GM21528 (cell line): Measurements from ENCODE around the gene CYB5D1.
"Not testable (repeated sequence)": the region's sequence is repeated elsewhere in the genome, so short reads cannot be mapped to it uniquely, and the experiment has no call there.

Experiments
- ATAC-seq: cut with Tn5 transposase; IDR thresholded peaks from one replicate; pipeline ENCODE4 v1.9.1; 2021; ENCODE audit warnings: mild to moderate bottlenecking, moderate library complexity; ENCODE audit not compliant: unreplicated experiment, low FRiP score

CYB5D1 gene, protein sequence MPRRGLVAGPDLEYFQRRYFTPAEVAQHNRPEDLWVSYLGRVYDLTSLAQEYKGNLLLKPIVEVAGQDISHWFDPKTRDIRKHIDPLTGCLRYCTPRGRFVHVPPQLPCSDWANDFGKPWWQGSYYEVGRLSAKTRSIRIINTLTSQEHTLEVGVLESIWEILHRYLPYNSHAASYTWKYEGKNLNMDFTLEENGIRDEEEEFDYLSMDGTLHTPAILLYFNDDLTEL

DNA sequence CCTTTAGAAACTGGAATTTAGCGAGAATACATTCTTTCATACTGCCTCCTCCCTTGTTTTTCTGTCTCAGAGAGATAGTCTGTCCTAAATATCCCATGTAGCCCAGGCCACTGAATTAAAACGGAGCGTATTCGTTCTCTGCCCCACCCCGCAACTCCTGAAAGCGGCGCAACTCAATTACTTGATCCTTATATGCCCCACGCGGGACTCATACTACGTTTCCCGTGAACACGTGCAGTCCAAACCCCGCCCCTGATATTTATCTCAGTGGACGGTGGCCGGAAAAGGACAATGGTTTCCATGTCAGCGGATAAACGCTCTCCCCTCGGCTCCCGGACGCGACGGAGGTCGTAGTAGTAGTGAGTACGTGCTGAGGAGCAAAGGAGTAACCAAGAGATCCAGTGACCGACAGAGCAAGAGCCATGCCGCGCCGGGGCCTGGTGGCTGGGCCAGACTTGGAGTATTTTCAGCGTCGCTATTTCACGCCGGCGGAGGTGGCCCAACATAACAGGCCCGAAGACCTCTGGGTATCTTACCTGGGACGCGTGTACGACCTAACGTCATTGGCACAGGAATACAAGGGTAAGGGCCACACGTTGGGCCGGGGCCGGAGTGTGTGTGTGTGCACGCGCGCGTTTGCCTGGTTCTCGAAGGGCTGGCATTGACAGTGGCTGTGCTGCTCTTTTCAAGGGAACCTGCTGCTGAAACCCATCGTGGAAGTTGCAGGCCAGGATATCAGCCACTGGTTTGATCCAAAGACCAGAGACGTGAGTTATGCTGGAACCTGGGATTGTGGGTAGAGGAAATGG, at the start of gene CYB5D1:
CYB5D1 (plus strand) TSS at position 291 of the 809 bp plus-strand sequence; CDS start at position 423, 132 bp downstream.
- peak; percentile 45 for ATAC-seq

DNA sequence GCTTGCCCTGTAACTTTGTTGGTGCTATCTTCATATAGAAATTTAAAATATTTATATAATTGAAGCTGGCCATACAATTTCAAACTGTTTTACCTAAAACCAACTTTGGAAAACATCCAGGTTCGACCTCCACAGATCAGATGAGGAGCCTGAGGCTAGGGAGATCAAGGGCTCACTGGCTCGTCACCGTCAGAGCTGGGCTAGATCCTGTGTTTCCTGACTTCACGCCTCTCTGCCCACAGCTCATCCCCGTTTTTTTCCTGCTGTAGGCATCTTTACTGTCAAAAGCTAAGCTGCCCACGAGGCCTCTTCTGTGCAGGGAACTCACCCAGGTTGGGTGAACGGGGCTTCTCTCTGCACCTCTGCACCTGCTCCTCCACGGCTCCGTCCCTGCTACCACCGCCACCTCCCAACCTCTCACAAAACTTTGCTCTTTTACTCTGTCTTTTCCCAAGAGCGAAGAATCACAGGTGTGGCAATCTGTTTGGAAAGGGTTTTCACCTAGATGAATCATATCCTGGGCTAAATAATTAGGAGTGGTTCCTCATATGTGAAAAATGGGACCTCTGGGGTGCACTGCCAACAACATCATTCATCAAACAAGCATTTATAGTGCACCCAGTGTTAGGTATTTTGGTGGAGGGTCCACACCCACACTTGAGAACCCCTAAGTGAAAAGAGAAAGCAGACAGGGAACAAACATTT, 48.6 kb upstream of the CYB5D1 start:
- ATAC-seq = no peak

DNA sequence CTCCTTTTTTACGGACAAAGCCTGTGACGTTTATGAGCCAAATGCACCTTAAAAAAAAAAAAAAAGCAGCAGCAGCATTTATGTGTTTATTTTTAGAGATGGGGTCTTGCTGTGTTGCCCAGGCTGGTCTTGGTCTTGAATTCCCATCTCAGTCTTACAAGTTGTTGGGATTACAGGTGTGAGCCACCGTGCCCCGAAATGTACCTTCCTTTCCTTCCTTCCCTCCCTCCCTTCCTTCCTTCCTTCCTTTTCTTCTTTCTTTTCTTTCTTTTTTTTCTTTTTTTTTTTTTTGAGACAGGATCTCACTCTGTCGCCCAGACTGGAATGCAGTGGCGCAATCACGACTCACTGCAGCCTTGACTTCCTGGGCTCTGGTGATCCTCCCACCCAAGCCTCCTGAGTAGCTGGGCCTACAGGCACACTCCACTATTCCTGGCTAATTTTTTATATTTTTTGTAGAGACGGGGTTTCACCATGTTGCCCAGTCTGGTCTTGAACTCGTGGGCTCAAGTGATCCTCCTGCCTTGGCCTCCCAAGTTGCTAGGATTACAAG, 47.9 kb upstream of the CYB5D1 start:
- not testable (repeated sequence) for ATAC-seq

DNA sequence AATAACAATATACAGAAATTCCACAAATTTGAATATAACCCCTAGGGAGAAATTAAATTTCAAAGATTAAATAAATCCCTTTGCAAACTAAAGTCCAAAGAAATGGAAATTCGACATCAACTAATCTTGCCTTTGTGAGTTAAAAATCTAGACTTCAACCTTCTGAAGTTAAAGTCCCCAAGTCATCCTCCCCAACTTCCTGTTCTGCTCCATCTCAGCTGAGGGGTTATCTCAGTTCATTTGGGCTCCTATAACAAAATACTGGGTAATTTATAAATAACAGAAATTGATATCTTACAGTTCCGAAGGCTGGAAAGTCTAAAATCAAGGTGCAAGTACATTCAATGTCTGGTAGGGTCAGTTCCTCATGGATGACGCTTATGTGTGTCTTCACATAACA, 46.6 kb upstream of the CYB5D1 start:
- ATAC-seq = no peak

DNA sequence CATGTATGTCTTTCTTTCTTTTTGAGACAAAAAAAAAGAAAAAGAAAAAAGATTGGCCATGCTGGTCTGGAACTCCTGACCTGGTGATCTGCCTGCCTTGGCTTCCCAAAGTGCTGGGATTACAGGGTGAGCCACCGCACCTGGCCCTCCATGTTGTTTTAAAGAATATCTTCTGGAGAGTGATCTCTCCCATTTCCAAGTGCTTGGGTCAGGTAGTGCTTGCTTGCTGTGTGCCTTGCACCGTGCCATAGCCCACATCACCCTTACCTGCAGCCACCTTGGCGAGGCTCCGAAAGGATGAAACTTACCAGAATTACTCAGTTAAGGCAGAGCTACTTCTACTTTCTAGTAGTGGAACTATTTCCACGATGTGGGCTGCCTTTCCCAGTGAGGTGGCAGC, 42.8 kb upstream of the CYB5D1 start:
- no peak for ATAC-seq

DNA sequence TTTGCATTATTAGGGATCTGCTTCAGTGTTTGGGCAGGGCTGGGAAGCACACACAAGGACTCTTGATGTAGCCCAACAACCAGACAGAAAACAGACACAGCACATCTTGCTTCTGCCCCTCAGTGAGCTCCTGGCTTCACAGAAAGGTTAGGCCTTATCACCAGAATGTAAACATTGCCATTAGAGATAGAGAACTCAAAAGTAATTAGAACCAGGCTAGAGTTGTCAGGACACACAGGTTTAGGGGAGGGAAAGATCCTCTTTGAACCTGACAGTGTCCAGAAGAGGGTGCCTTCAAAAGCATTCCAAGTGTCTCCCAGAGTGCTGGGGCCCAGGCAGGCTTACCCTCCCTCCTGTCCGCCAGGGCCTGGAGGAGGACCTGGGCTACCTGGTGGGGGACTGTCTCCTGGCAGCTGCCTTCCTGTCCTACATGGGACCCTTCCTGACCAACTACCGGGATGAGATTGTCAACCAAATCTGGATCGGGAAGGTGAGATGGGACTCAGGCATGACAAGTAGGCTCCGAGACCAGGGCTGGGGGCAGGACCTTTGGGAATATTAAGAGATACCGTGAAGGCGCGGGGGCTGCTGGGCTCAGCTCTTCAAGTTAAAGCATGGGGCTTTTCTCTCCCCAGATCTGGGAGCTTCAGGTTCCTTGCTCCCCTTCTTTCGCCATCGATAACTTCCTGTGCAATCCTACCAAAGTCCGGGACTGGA, 40.7 kb upstream of the CYB5D1 start:
- no peak for ATAC-seq

DNA sequence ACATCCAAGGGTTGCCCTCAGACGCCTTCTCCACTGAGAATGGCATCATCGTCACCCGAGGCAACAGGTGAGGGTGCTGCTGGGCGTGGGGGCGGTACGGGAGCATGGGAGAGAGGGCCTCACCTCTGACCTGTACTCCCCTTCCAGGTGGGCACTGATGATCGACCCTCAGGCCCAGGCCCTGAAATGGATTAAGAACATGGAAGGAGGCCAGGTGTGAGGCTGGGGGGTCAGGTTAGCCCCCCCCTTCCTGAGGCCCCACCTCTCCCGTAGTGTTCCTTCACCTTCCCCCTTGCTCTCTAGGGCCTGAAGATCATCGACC, 40.2 kb upstream of the CYB5D1 start:
- no peak for ATAC-seq

DNA sequence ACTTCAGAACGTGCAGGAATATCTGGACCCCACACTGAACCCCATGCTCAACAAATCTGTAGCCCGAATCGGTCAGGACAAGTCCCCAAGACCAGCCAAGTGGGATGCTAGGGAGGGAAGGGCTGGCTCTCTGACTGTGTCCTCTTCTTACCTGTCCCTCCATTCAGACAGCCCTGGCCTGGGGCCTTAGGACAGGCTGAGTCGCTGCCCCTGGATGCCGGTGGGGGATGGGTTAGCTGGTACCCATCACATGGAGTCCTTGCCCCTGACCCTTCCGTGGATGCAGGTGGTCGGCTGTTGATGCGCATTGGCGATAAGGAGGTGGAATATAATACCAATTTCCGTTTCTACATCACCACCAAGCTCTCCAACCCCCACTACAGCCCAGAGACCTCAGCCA, 39.8 kb upstream of the CYB5D1 start:
- ATAC-seq = no peak

DNA sequence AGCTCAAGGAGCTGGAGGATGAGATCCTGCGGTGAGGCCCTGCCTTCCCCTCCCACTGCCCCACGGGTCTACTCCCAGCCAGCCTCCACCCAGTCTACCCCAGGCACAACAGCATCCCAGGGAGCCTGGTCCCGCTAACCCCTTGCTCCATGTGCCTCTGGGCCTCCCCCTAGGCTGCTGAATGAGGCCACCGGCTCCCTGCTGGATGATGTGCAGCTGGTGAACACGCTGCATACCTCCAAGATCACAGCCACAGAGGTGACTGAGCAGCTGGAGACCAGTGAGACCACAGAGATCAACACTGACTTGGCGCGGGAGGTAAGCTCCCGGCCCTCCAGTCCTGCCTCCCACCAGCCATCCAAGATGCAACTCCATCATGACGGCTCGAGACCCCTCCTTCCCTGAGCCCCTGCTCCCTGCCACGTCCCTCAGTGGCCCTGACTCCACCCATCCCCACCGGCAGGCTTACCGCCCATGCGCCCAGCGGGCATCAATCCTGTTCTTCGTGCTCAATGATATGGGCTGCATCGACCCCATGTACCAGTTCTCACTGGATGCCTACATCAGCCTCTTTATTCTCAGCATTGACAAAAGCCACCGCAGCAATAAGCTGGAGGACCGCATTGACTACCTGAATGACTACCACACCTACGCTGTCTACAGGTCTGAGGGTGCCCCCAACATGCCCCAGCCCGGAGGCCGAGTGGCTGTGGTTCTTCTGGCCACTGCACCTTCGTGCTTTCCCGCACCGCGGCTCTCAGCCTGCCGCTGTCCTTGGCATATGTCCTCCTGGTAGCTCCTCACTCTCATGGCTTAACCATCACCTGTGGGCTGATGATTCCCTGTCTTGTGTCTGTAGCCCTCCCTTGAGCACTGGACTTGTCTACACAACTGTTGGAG, 38.8 kb upstream of the CYB5D1 start:
- ATAC-seq = no peak

DNA sequence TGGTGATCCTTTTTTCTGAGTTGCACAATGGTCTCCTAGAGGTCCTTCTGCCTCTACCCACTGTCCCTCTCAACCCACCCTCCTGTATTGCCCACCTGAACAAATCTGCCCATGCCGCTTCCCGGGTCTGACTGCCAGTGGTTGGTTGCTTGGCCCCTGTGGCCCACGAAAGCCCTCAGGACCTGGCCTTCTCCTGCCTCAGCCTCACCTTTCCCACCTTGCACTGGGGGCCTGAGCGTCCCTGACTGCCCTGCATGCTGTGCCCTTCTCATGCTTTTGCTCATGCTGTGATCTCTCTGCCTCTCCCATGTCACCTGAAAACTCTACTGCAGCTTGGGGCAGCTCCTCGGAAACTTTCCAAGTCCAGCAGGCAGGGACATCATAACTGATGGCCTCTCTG, 37.6 kb upstream of the CYB5D1 start:
- ATAC-seq = no peak

DNA sequence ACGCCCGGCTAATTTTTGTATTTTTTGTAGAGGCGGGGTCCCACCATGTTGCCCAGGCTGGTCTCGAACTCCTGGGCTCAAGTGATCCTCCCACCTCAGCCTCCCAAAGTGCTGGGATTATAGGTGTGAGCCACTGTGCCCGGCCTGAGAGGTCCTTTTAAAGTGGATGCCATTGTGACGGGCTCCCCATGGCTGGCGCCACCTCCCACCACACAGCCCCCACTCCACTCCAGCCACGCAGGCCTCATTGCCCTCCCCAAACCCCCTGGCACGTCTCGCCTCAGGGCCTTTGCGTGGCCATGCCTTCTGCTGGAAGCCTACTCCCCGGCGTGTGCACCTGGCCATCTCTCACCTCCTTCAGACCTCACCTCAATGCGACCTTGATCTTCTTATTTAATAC, 35.7 kb upstream of the CYB5D1 start:
- no peak for ATAC-seq

DNA sequence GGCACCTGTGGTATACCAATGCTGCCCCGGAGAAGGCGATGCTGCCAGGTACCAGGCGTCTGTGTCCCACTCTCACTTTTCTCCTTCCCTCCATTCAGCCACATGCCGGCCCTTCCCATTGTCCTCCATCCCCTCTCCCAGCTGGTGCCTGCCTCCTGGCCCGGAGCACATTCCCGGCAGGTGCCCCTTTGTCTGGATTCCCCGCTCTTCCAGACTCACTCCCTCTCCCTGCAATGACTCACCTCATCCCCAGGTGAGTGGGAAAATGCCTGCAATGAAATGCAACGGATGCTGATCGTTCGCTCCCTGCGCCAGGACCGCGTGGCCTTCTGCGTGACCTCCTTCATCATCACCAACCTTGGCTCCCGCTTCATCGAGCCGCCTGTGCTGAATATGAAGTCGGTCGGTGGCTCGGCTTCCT, 34.2 kb upstream of the CYB5D1 start:
- ATAC-seq = no peak

DNA sequence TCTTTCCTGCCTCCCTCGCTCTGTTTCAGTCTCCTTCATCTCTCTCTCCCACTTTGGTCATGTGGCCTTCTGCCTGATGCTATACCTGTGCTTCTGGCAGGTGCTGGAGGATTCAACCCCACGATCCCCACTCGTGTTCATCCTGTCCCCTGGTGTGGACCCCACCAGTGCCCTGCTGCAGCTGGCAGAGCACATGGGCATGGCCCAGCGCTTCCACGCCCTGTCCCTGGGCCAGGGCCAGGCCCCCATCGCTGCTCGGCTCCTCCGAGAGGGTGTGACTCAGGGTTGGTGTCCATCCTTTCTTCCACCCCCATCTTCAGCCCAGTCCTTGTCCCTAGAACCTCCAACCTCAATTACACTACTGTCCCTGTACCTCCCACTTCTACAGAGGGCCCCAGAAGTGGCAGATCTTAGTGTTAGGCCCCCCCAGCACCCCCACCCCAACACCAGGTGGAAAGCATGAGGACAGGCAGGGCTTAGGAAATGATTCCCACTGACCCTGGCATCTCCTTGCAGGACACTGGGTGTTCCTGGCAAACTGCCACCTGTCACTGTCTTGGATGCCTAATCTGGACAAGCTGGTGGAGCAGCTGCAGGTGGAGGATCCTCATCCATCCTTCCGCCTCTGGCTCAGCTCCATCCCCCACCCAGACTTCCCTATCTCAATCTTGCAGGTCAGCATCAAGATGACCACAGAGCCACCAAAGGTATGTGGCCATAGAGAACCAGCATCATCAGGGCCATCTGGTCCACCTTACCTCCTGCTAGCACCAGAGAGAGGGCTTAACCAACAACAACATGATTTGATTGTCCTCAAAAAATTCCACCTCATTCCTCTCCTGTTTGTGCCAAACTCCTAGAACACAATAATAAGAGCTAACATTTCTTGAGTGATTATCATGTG, 33.5 kb upstream of the CYB5D1 start:
- ATAC-seq = no peak

DNA sequence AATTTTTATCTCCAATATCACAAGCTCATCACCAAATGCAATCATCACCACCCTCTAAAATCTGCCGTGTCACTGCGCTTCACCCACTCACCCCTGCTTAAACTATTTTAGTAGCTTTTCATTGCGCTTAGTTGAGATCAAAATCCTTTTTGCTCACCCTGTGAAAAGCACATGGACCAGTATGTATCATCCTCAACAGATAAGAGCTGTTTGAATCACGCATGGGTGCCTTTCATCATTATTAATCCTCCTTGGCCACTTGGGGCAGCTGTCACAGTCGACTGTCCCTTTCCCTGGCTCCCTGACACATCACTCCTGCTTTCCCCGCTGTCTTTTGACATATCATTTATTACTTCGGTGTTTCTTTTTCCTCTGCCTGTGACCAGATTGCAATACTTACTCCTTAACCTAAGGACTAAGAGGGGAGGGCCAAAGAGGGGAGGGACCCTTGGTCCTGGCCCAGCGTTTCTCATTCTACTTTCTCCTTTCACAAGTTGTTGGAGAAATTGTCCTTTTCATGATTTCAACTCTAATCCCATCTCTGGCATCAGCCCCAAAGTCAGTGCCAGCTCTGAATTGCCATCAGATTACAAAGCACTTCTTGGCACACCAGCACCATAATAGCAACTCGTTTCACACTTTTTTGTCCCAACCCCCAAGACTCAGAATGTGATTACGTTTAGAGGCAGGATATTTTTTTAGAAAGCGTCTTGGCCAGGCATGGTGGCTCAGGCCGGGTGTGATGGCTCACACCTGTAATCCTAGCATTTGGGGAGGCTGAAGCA, 32.4 kb upstream of the CYB5D1 start:
- no peak for ATAC-seq

DNA sequence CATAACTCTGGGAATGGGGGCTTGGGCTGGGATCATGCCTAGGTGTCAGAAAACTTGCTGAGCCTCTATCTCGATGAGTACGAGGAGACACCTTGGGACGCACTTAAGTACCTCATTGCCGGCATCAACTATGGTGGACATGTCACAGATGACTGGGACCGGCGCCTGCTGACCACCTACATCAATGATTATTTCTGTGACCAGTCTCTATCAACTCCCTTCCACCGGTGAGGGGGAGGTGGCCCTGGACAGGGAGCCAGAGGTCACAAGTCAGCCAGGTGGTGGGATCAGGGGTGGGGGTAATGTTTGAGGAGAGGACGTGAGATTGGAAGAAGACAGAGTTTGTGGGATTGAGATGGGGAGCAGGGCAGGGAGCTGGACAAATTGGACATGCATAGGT, 27.2 kb upstream of the CYB5D1 start:
- no peak for ATAC-seq

DNA sequence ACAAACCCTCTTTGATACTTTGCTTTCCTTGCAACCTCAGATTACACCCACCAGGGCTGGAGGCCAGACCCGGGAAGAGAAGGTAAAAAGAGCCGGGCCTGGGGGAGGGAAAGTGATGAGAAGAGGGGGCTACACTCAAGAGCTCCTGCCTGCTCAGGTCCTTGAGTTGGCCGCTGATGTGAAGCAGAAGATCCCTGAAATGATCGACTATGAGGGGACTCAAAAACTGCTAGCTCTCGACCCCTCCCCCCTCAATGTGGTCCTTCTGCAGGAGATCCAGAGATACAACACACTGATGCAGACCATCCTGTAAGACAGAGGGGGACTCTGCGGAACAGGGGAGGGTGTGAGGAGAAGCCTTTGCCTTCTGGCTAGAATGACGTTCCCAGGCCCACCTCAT, 26.6 kb upstream of the CYB5D1 start:
- no peak for ATAC-seq

DNA sequence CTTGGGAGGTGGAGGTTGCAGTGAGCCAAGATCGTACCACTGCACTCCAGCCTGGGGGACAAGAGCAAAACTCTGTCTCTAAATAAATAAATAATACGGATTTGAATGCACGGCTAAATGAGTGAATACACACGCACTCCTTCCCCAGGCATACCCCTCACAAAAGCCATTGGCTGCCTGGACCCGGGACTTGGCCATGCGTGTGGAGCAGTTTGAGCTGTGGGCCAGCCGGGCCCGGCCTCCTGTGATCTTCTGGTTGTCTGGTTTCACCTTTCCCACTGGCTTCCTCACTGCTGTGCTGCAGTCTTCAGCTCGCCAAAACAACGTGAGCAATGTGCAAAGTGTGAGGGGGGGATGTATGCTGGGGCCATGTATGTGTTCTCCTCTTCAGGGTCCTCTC, 25.4 kb upstream of the CYB5D1 start:
- ATAC-seq = no peak
